Hematopoietic multipotent progenitor cell treated with erythropoietin and hydrocortisone succinate and interleukin-3 and kit ligand, for 4 days (in vitro differentiated cells): Measurements from ENCODE around the gene TCFL5.

Experiments used
- DNase-seq: peaks from one replicate; pipeline ENCODE4 v3.0.0-alpha.2; 2015

TCFL5 gene

DNA sequence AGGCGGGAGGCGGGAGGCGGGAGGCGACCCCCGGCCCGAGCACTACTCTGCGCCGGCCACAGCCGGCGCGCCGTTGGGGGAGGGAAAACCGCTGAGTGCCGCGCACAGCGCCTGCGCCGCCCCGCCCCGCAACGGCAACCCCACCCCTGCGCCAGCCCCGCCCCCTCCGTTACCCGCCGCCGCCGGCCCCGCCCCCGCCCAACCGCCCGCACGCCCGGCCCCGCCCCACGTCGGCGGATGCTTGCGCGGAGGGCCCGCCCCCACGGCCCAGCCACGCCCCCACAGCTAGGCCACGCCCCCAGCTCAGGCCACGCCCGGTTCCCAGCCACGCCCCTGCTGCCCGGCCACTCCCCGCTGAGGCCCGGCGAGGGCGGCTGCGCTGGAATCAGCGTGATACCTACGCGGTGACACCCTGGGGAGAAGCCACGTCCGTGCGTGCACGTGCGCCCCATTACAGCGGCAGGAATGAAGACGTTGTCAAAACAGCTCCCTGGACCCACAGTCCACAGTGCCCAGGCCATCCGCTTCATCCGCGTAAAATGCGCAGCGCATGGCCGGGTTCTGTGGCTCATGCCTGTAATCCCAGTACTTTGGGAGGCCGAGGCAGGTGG is at the start of gene TCFL5:
Gene TCFL5, minus strand, starts transcription at position 97 of the 611 bp plus-strand sequence. CDS start 152 bp downstream, outside the sequence.
- DNase-seq, result peak; percentile 92

GRCh38 chr20:62910777-62911497 is 49.3 kb upstream of the TCFL5 start:
- DNase-seq, result no peak

- DNase-seq, result no peak
Measured at GRCh38 chr20:62910217-62910766, 48.7 kb upstream of the TCFL5 start.

- DNase-seq, result no peak
Measured at GRCh38 chr20:62908971-62909791, 47.6 kb upstream of the TCFL5 start.

DNA sequence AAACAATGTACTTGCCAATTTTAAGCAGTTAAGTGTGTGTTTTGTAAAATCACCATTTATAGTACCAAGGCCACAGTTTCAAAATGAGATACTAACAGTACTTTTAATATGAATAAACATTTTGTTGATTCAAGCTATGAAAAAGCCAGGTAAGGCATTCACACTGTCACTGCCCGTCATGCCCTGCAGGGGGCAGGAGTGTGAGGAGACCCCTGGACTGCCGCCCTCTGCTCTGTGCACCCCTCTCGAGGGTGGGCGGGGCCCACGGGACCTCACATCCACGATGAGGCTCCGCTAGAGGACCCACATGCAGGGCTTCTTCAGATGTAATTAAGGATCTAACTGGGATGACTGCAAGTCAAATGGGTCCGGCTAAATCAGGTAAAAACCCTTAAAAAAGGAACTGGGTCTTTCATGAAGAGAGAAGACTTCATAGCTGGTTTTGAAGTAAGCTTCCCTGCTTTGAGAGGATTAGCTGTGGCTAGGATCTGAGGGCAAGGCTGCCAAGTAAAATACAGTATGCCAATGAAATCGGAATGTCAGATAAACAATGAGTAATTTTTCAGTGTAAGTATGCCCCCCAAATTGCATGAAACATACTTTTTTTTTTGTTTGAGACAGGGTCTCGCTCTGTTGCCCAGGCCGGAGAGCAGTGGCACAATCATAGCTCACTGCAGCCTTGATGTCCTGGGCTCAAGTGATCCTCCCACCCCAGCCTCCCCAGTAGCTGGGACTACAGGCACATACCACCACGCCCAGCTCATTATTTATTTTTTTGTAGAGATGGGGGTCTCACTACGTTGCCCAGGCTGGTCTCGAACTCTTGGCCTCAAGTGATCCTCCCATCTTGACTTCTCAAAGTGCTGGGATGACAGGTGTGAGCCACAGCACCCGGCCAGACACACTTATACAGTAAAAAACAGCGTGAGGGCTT is 46.0 kb upstream of the TCFL5 start:
- peak; percentile 51 for DNase-seq

- DNase-seq, result no peak
Measured at GRCh38 chr20:62906647-62907375, 45.2 kb upstream of the TCFL5 start.

DNA sequence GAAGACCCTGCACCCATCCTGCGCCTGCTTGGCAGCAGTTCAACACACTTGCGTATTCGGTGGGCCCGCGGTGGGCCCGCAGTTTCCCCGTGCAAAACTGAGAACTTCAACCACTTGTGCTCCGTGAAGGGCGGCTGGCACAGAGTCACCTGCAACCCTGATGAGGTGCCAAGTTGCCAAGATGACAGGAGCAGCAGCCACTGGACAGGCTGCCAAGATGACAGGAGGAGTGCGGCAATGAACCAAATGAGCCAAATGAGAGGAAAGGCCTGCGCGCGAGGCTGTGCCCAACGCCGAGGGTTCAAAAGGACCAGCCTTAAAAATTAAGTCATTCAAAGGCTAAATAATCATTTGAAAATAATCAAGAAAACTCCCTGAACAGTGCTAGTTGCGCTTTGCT is 44.6 kb upstream of the TCFL5 start:
- DNase-seq, result no peak

DNA sequence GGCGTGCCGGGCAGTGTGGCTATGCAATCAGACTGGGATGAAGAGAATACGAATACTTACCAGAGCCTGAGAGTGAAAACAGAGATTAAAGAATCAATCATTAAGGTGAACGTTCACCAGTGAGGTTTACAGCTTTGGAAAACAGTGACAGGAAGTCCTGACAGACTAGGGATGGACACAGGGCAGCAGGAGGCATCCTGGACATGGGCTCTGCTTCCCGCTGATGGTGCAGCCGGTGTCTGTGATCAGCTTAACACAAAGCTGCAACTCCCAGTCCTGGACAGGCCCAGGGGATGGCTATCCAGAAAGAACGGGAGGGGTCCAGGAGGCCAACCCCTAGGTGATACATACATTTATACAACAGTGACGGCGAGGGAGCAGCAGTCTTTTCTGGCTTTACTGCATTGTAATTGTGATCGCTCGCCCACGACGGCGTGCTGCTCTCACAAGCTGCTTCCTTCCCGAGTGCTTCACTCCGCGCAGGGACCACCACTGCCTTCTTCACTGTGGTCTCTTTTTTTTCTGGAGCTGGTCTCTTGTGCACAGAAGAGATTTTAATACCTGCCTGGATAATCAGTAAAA is 44.0 kb upstream of the TCFL5 start:
- DNase-seq, result no peak

DNA sequence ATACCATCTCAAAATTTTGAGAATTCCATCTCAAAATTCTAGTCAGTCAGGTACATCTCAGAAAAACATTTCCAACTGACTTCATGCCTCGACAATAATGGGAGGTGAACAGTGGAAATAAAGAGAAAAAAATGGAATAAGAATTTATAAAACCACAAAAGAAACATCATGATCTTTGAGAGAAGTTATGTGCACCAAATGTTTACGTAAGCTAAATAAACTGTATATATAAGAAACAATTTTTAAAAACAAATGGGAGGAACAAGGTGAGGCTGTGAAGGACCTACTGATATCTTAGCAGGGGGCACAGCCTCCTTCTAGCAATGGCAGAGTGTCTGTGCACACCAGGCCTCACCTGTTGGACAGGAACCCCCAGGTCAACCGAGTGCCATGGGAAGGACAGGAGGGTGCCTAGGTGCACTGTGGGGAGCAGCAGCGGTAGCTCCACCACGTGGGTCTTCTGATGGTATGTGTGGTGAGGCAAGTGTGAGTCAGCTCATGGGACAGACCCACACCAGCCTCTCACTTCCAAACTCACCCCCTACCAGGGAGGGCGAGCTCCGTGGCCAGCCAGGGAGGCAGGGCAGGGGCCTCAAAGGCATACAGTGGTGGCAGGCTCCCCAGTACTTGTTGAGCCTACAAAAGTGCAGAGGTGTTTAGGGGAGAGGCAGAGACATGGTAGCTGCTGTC is 41.4 kb upstream of the TCFL5 start:
- DNase-seq, result no peak

DNA sequence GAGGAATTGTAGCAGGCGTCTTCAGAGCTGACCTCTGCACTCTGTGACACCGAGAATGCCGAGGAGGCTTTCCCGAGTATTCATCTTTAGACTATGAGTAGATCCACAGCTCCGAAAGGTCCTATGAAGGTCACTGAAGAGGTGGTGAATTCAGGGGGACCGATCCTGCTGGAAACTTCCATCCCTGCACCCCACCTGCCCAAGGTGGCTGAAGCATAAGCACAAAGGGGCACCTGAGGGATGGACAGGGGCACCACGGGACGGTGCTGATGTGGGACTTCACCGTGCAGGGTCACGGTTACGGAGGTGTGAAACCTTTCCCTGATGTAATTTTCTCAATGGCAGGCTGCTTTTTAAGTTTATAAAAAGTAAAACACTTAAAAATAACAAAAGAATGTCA is 40.3 kb upstream of the TCFL5 start:
- DNase-seq, result no peak

GRCh38 chr20:62900692-62901584 is 39.3 kb upstream of the TCFL5 start:
- peak; percentile 32 for DNase-seq

DNA sequence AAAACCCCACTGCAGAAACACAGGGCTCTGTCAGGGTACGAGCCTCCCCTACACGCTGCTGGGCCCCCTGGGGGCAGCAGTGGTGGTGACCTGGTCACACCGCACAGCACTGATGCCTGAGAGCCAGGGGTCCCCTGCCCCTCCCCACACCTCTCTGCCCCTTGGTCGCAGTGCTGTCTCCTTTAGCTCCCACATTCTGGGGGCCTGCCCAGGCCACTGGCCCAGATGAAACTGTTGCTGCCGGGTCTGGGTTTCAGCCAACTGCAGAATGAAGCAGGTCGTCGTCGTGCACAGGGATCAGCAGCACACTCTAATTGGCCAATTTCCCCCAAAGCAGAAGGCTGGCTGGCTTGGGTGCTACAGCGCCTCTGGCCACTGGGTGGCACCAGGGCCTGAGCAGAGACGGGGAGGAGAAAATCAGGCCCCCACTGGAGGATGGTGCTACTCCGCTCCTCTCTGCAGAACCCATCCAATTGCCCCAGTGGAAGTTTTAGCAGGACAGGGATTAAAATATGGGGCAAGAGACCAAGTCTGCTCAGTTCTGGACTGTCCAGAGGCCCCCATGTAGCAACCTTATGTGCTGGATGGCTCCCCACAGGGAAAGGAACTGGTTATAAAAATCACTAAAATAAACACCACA is 38.5 kb upstream of the TCFL5 start:
- DNase-seq, result peak; percentile 88

GRCh38 chr20:62899633-62900051 is 38.0 kb upstream of the TCFL5 start:
- no peak for DNase-seq

- no peak for DNase-seq
Measured at GRCh38 chr20:62898970-62899632, 37.5 kb upstream of the TCFL5 start.

DNA sequence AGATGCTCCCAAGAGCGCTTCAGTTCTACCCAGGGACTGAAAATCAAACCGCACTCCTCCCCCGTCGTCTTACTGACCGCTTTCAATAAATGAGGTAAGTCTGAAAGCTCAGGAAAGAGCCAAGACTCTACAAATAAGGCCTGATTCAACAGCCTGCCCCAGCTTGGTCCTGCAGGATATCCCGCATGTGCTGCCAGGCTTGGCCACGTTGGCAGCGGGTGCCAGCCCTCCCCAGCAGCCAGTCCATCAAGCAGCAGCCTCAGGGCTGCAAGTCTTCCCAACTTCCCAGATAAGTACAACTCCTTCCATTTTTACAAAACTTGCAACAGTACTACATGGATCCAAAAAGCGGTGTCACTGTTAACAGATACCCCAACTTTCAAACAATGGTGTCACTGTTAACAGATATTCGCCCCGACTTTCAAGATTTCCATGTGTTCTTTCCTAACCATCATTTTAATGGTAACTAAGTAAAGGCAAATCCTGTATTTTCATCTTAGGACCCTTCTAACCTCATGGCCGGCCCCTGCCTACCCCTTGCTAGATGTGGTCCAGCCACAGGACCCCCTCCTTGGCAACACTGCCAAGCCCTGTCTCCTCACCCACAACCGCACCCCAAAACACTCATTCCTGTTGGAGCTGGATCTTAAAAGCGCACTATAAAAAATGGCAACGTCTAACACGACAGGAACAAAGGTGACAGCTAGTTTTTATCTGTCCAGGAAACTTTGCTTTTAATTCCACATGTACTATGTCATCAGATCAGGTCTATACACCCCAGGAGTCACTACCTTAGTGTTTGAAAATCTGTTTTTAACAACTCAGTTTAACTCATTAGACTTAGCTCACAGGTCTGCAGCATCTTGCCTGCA is 36.7 kb upstream of the TCFL5 start:
- DNase-seq, result no peak

GRCh38 chr20:62897666-62898065 is 36.0 kb upstream of the TCFL5 start:
- no peak for DNase-seq

DNA sequence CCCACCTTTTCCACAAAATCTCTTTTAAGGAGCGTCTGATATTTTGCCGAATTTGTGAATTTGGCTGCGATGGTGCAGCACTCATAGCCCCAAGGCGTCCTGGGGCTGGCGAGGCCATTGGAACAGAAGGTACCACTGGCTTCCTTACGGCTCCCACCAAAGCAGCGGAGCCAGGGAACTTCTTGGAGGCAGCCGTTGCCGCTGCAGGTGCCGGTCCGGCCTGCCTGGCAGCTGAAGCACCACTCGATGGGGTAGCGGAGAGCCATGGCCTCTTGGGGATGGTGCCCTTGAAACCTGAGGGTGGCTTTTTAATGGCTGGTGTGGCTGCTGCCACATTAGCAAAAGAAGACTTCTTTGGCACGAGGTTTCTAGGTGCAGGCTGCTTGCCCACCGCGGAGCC is 34.9 kb upstream of the TCFL5 start:
- no peak for DNase-seq
